SK-N-DZ (cell line): ENCODE data around the gene KCNIP2.

Experiments used
- DNase-seq: peaks from one replicate; pipeline ENCODE4 v3.0.0-alpha.2; 2015; ENCODE audit warnings: low spot score

The KCNIP2 gene

DNA sequence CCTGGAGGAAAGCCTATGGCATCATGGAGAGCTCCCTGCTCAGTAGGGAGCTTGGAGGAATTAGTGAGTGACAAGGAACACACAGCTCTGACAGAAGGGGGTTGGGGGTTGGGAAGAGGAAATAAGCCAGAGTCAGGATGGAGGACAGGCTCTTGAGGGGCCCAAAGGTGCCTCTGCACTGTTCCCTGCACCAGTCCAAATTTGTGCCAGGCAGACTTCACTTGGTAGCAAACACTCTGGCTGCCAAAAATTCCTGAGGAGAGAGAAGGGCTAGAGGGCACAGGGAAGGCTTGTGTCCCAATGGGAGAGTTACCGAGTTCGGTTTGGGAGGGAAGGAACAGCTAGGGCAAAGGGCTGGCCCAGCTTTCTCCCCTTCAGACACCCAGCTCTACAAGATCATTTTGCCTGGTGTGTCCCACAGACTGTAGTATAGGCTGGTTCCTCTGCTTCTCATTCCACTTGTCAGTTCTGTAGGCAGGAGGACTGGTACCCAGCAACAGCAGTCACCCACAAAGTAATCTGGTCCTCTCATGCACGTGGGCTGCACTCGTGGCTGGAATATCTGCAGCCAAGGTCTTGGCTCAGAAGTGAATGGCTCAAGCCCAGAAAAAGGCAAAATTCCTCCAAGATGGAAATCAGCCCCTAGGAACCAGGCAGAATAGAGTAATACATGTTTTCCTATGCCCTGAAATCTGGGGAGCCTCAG is 8.0 kb upstream of the KCNIP2 start:
- DNase-seq: no peak

- no peak for DNase-seq
These were observed 7.1 kb upstream of the KCNIP2 start for GRCh38 chr10:101850749-101851148.

DNA sequence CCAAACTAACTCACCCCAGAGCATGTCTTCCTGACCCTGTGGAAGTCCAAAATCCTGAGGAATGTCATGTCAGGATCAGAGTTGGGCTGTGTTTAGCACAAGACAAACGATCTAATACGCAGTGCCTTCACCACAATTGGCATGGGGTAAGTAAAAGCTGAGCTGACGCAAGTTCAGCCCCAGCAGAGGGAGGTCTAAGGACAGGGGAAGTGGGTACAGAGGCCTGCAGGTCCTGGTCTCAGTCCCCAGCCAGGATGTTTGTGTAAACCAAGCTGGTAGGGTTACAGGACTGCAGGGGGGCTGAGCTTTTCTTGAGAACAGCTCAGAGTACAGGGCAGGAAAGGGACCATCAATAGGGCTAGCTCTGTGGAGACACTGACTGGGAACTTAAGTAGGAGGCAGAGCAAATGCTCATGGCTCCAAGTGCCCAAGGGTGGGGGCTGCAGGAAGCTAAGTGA is 5.3 kb upstream of the KCNIP2 start:
- DNase-seq: no peak

- DNase-seq: no peak
These were observed 4.8 kb upstream of the KCNIP2 start for GRCh38 chr10:101848408-101848807.

GRCh38 chr10:101845893-101846292 is 2.3 kb upstream of the KCNIP2 start:
- no peak for DNase-seq

DNA sequence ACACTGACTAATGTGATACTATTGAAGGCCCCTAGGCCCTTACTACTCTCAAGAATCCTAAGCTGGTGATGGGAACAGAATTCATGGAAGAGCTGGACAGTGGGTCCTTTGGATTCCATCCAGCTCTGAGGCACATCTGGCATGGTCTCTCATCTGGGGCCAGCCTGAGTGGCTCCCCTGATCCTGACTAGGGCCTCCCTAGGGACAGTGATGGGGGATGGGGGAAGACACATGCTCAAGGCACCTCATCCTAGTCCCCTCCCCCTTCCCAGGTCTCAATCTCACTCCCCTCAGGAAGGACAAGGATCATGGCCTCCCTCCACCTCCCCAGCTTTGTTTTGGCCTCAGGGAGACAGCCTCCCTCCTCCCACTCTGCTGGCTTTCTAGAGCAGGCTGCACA is 1.8 kb downstream of the KCNIP2 start:
- no peak for DNase-seq

DNA sequence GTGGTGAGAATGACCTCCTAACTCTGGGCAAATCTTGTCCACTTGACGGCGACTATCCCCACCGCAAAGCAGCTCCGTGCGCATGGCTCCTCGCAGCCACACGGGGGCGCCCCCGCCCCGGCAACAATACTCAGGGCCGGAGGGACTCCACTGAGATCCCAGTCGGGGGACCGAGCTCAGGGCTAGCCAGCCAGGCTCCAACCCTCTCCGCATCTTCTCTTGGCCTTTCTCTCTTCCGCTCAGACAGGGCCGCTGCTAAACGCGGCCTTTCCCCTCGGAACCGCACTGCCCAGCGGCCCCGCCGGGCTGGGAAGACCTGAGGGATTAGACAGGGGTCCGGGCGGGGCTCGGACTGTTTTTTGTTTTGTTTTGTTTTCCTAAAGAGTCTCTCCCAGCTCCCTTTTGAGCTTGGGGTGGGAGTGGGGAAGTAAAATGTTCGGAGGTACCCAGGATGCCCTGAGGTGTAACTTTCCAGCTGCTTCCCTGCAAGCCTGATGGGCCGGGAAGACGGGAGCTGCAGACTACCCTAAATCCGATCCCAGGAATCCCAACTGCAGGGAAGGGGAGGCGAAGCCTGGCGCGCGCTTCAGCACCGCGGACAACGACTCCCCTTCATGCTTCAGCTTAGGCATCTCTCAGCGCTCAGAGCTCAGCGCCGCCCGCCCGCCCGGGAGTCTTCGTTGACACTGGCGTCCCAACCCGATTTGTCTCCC is 2.7 kb downstream of the KCNIP2 start:
- DNase-seq: peak; percentile 72

DNA sequence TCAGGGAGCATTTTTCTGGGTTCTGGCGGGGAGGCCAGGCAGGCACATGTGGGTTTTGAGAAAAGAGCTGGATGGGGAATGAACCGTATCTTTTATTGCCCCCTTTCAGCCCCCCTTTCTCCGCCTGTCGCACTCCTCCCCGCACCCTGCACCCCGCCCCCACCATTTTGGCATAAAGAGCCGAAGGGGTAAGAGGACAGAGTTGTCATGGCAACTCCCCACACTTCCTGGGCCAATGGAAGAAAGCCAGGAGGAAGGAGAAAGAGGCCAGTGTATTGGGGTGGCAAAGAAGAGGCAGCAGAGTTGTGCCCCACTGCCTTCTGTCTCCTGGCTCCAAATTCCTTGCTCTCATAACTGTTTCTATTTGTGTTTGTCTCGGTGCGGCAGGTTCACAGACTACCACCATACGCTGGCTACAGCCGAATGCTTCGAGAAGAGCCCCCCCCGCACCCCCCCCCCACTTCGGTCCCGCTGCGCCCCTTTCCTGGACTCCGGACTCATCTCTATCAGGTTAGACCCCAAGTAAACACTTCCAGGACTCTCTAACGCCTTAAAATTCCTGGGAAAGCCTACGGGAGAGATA is 3.4 kb downstream of the KCNIP2 start:
- DNase-seq: no peak

GRCh38 chr10:101839416-101840063 is 4.1 kb downstream of the KCNIP2 start:
- DNase-seq: no peak

- DNase-seq: no peak
These were observed 4.6 kb downstream of the KCNIP2 start for GRCh38 chr10:101839002-101839401.

DNA sequence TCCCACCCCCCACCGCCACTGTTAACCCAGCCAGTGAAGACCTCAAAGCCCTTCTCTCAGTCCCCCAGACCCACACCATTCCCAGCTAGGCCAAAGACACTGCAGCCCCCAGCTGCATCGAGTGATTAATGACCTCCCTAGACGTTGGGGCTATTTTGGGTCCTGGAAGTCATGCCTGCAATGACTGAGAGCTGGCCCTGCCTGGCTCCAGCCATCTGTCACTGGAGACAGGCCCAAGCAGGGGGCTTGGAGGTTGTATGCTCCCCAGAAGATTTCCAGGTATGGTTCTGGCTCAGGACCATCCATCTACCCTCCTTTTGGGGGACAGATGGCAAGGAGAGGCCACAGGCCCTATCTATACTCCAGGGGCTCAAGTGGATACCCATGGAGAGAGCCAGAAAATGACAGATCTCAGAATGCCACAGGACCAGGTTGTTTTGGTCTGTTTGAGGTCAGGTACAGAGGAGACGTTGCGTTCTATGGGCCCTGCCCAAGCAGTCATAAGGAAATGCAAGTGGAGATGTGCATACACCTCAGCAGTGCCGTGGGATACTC is 5.1 kb downstream of the KCNIP2 start:
- DNase-seq: no peak

DNA sequence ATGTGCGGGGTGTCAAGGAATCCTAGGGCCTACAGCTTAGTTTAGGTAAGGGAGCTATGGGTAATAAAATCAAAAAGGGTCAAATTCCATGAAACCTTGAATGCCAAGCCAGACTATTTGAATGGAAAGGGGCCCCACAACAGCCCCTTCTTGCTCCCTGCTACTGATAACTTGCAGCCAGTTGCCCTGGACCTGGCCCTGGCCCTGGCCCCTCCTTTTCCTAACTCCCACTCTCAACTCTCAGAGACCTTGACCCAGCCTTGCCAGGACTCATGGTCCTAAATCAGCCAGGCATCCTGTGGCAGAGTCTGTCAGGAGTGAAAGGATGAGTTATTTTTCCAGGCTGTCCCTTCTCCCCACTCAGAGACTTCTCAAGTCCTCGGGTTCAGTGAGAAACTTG is 5.9 kb downstream of the KCNIP2 start:
- DNase-seq: no peak

DNA sequence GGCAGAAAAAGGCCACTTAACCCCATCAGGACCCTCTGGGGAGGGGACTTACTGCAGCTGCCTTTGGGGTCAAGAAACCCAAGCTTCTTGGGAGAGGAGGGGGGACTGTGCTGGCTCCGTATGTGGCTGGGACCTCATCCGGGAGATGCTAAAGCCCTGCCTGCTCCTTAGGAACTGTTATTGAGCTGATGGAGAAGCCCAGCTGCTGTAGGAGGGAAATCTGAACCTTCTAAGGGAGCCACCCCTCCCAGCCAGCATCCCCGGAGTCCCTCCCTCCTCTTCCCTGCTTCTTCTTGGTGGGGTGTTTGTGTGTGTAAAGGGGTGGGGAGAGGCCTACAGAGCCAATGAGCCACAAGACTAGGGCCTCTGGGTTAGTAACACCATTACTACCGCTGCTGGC is 8.2 kb downstream of the KCNIP2 start:
- no peak for DNase-seq

GRCh38 chr10:101834341-101834740 is 9.3 kb downstream of the KCNIP2 start:
- DNase-seq: no peak

- DNase-seq: no peak
These were observed 10.1 kb downstream of the KCNIP2 start for GRCh38 chr10:101833466-101833865.

GRCh38 chr10:101832325-101832771 is 11.3 kb downstream of the KCNIP2 start:
- DNase-seq: no peak

- DNase-seq: no peak
These were observed 12.3 kb downstream of the KCNIP2 start for GRCh38 chr10:101831169-101831811.

GRCh38 chr10:101830322-101831168 is 13.1 kb downstream of the KCNIP2 start:
- peak; percentile 91 for DNase-seq

- DNase-seq: peak; percentile 63
These were observed 13.9 kb downstream of the KCNIP2 start for GRCh38 chr10:101829561-101830315.
